HG02938 (cell line): ENCODE data around the gene LMNTD2.
"Not testable (repeated sequence)": the region's sequence is repeated elsewhere in the genome, so short reads cannot be mapped to it uniquely, and the experiment has no call there.

Source experiments
- ATAC-seq: cut with Tn5 transposase; IDR thresholded peaks from one replicate; pipeline ENCODE4 v1.9.1; 2021; ENCODE audit warnings: mild to moderate bottlenecking, moderate library complexity; ENCODE audit not compliant: unreplicated experiment

LMNTD2 gene

DNA sequence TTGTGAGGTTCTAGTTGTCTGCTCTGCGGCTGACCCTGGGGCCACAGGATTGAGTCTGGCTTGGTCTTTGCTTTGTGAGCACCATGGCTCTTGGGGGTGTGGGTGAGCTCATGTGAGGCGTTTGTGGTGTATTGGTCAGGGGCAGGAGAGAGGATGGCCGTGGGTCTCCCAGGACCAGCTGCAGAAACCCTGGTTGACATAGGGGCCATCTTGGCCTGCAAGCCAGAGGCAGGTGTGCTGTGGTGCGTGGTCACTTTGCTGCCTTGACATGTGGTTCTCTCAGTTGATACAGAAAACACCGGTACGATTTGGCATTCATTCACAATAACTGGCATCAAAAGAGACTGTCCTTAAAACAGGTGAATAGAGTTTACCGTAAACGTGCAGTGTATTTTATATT is 27.0 kb upstream of the LMNTD2 start:
- no peak for ATAC-seq

DNA sequence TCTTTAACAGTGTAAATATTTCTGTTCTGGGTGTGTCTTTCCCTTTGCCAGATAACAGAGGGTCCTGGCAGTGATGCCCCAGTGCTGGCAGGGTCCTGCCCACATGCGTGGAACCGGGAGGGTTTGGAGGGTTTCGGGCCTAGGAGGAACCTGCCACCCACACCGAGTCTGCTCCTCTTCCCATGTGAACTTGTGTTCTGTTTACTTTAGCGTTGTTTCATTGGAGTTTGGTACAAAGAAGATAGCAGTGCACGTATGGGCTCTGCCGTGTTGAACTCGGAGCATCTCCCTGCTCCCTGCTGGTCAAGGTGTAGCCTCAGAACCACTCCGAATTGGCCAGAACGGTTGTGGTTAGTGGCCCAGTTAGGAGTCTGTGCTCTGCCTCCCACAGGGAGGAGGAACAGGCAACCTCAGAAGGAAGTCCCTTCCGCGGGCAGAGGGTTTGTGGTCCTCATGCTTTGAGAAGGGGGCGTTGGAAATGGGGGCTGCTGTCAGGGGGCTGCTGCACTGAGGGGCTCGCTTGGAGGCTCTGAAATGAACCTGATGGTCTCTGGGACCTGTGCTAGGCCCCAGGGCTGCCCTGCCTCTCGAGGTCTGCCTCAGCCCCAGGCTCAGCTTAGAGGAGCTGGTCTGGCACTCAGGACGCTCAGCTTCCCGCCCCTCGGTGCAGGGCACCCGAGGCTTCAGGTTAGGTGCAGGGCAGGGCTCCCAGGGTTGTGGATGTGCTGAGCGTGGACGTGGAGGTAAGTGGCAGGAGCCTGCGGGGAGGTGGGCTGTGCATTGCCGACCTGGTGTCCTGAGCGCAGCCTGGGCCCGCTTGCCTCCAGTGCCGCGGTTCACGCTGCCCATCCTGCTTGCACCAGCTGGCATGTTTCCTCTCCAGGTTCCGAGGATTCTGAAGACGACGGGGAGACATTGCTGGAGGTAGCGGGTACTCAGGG is 26.1 kb upstream of the LMNTD2 start:
- no peak for ATAC-seq

DNA sequence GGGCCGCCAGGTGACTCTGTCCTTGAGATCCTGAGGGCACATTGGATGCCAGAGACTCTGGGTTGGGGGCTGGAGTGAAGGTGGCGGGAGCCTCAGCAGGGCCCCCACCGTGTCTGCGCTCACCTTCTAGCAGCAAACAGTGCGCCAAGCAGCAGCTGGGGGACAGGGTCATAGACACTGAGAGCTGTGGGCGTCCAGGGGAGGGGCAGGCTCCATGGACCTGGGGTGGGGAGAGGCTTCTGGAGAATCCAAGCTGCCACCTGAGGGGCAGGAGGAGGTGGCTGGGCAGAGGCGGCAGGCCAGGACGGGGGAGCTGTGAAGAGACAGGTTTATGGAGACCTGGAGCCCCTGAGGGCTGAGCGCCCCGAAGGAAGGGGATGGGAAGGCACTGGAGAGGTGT is 23.7 kb upstream of the LMNTD2 start:
- ATAC-seq = no peak

DNA sequence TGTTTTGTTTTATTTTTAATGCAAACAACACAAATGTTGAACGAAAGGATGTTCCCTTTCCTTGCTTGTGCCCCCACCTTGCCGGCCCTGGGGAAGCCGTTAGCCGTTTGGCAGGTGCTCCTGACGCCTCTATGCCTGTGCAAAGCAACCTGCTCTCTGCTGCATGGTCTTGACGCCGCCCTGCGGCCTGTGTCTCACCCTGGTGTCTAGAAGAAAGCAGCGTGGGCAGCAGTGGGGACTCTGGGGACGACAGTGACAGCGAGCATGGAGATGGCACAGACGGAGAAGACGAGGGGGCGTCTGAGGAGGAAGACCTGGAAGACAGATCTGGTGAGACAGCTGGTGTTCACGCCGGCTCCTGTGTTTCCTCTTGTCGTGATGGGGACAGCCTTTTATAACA is 21.2 kb upstream of the LMNTD2 start:
- ATAC-seq = no peak

DNA sequence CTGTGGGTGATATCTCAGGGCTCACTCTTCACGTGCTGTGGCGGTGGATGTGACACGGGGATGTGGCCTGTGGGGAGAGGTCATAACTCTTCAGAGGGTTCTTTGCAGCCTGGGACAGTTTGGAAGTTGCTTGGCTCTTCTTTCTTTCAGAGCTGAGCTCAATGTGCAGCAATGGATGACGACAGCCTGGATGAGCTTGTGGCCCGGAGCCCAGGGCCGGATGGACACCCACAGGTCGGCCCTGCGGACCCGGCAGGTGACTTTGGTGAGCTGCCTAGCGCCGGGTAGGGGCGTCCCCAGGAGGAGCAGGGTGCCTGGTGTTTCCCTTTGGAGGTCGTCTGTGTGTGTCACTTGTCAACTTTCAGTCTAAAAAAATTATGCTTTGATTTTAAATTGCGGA is 20.8 kb upstream of the LMNTD2 start:
- no peak for ATAC-seq

- no peak for ATAC-seq
Observed at GRCh38 chr11:579830-580601, 19.5 kb upstream of the LMNTD2 start.

DNA sequence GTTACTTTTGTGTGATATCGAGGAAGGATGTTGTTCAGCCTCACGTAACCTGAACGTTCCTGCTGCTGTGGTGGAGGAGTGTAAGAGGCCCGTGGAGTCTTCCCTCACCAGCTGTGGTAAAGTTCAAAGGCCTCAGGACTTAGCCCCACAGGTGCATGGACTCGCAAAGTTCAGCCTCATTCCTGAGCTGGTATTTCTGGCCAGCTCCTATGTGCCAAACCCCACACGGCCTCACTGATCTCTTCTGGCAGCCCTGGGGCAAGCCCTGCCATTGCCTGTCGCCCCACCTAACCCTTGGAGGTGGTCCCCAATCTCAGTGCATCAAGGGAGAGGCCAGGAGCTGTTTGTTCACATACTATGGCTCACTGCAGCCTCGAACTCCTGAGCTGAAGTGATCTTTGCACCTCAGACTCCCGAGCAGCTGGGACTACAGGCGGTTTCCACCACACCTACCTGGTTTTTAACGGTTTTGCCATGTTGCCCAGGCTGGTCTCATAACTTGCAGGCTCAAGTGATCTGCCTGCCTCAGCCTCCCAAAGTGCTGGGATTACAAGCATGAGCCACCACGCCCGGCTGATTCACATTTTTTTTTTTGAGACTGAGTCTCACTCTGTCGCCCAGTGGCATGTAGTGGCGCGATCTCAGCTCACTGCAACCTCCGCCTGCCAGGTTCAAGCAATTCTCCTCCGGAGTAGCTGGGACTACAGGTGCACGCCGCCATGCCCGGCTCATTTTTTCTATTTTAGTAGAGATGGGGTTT is 17.9 kb upstream of the LMNTD2 start:
- no peak for ATAC-seq

- no peak for ATAC-seq
Observed at GRCh38 chr11:577611-577894, 17.0 kb upstream of the LMNTD2 start.

GRCh38 chr11:576811-577610 is 16.5 kb upstream of the LMNTD2 start:
- ATAC-seq = no peak

GRCh38 chr11:575996-576768 is 15.6 kb upstream of the LMNTD2 start, which contains the start of gene PHRF1:
Gene PHRF1 (plus strand): TSS chr11:576470. CDS start chr11:581513, 5,043 bp downstream.
- ATAC-seq = peak; percentile 82

DNA sequence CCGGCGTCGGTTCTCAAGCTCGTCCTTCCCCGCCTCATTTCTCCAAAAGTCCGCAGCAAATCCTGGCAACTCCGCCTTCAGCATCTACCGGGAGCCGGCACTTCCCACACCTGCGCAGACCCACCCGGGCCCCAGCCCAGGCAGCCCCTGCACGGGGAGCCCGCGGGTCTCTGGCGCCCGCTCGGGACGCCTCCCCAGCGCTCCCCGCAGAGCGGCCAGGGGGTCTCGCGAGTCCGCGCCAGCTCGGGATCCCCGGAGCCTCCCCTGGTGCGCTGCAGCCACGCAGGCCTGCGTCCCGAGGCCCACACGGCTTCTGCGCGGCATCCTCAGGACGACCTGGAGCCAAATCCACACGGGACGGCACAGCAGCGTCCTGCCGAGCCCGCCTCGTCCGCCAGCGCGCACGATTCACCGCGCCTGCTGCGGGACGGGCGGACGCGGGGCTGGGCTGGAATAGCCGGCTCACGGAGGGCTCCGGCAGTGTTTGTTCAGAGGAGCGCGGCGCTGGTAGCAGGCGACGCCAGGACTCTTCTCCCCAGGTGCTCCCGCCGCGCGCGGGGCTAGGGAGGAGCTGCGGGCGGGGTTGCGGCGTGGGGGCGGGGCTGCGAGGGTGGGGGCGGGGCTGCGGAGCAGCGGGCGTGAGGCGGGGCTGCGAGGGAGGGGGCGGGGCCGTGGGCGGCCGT is 14.9 kb upstream of the LMNTD2 start:
- ATAC-seq = peak; percentile 38

DNA sequence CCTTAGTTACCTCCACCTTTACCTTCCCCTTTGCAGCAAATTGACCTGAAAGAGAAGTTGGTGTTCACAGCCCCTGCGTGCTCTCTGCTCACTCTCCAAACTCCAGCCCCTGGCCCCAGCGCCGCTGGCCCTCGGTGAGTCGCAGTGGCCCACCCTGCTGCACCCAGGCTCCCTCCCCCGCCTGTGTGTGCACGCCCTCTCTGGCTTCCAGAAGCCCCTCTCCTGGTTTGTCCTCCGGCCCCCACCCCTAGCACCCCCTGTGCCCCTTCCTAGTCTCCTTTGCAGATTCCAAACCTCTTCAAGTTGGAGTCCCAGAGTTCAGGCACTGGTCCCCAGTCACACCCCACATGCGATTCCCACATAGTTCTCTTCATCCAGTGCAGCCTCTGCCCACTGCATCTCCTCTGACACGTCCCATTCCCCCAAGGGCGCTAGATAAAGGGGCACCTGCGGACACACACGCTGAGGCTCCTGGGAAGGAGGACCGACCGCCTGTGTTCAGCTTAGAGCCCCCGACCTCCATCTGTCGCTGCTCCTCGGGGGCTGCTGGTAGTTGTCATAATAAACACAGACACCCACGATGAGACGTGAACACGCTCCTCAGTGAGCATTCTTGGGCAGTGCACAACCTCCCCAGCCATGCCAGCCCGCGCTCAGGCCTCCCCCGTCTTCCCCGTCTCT is 14.2 kb upstream of the LMNTD2 start:
- no peak for ATAC-seq

DNA sequence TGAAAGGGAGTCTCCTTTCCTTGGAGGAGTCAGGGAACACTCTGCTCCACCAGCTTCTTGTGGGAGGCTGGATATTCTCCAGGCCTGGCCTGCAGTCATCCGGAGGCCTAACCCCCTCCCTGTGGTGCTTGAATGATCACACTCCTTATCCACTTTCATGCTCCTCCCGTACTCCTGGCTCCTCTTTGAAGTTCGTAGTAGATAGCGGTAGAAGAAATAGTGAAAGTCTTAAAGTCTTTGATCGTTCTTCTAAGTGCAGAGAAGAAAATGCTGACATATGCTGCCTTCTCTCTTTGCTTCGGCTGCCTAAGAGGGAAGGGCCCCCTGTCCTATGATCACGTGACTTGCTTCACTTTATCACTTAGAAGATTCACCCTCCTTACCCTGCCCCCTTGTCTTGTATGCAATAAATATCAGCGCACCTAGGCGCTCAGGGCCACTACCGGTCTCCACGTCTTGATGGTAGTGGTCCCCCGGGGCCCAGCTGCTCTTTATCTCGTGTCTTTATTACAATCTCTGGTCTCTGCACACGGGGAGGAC is 13.6 kb upstream of the LMNTD2 start:
- ATAC-seq = not testable (repeated sequence)

- ATAC-seq = no peak
Observed at GRCh38 chr11:573146-573759, 12.7 kb upstream of the LMNTD2 start.

- ATAC-seq = no peak
Observed at GRCh38 chr11:571802-572185, 11.3 kb upstream of the LMNTD2 start.

DNA sequence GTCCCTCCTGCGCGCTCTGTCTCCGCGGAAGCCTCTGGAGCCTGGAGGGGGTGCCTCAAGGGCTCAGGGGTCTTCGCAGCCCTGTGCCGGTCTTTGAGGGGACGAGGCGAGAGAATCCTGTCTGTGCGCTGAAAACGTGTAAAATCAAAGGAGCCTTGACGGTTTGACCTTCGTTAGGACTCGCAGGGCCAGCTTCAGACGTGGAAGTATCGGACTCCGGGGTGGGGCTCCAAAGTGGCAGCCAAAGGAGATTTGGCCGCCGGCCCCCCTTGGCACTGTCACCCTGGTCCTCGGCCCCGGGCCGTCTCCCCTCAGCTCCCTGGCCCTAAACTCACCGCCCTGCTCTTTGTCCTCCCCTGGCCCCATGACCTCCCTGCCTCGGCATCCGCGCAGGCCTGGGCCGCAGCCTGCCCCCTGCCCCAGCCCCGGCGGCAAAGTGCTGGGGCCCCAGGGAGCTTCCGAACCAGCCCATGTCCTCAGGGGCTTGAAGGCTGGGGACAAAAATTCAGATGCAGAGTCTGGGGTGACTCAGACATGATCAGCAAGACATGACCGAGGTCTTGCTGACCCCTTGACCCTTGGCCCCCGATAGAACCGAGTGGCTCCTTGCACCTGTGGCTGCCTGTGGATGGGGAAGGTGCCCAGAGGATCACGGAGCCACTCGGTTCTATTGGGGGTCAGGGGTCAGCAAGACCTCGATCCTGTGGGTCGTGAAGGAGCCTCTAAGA is 8.8 kb upstream of the LMNTD2 start:
- ATAC-seq = no peak
